Lung (tissue), 12 donors: Measurements from ENCODE around the gene MAP6. TPM values are rescaled to one million over a fixed set of nuclear protein-coding genes. Genes with fewer than 3 reads are reported as not detected.

Experiments used
- ATAC-seq: fragments of 200-7000 bp; cut with Tn5 transposase; one replicate; pipeline ENCODE4 v1.9.1; 2020; ENCODE audit warnings: moderate number of reproducible peaks; ENCODE audit not compliant: insufficient read depth, low FRiP score
- DNase-seq, 3 donors: peaks; one replicate each; pipeline ENCODE4 v3.0.0-alpha.2; 2013 to 2017
- H3K27ac ChIP-seq, 2 donors: one replicate each; pipeline ENCODE4 v1.5.1; 2013; ENCODE audit warnings: mild to moderate bottlenecking in 2 of 2, moderate library complexity in 2 of 2, control low read depth in 1 of 2, inconsistent platforms in 1 of 2, low read depth in 1 of 2, low read length in 1 of 2
- H3K27me3 ChIP-seq, 3 donors: one replicate each; pipeline ENCODE4 v1.5.1; 2013; ENCODE audit warnings: low read length in 2 of 3; ENCODE audit not compliant: control insufficient read depth in 3 of 3, insufficient read depth in 3 of 3
- H3K36me3 ChIP-seq, 4 donors: one replicate each; pipeline ENCODE4 v1.5.1; 2013; ENCODE audit warnings: low read length in 4 of 4, mild to moderate bottlenecking in 1 of 4, moderate library complexity in 1 of 4; ENCODE audit not compliant: control insufficient read depth in 4 of 4, insufficient read depth in 4 of 4
- H3K4me1 ChIP-seq, 5 donors: one replicate each; pipeline ENCODE4 v1.5.1; 2013; ENCODE audit warnings: low read length in 5 of 5, mild to moderate bottlenecking in 2 of 5, moderate library complexity in 1 of 5; ENCODE audit not compliant: control insufficient read depth in 5 of 5, insufficient read depth in 5 of 5
- H3K4me3 ChIP-seq: one replicate; pipeline ENCODE4 v1.5.1; 2013; ENCODE audit warnings: mild to moderate bottlenecking, control low read depth, moderate library complexity
- H3K9ac ChIP-seq, 2 donors: one replicate each; pipeline ENCODE4 v1.5.1; 2013; ENCODE audit warnings: low read length in 2 of 2, control low read depth in 1 of 2; ENCODE audit not compliant: insufficient read depth in 1 of 2
- H3K9me3 ChIP-seq, 4 donors: one replicate each; pipeline ENCODE4 v1.5.1; 2013; ENCODE audit warnings: low read length in 3 of 4, mild to moderate bottlenecking in 1 of 4, moderate library complexity in 1 of 4; ENCODE audit not compliant: control insufficient read depth in 4 of 4, insufficient read depth in 3 of 4
- CTCF ChIP-seq: IDR thresholded peaks from 2 replicates; pipeline ENCODE4 v1.5.1; 2012; ENCODE audit warnings: mild to moderate bottlenecking; ENCODE audit errors: control extremely low read depth, extremely low read depth
- WGBS, 2 donors: extraction: QIAGEN DNeasy Blood & Tissue Kit; methylation state at CpG; one replicate each; pipeline ENCODE4 v1.1.7; 2013; 5-methylcytosine and 5-hydroxymethylcytosine counted together
- polyA plus RNA-seq, 2 donors: library from polyadenylated mRNA; stranded (reverse); fragments of 200-250 nt; gene quantifications; one replicate each; pipeline ENCODE4 v1.2.1, GENCODE V29; 2013
- total RNA-seq, 2 donors: library from RNA; depleted of rRNA in 1 of 2; stranded (reverse); fragments of >200 nt in 1 of 2; gene quantifications; one replicate each; pipeline ENCODE4 v1.2.1, GENCODE V29; 2014 to 2021
- donor health status: control.
- donor health status: control.
- donor health status: Bipolar disorder and iron deficiency.
- donor health status: healthy.
- donor health status: DM: yes; HTN: yes; CAD: no.

The MAP6 gene
- total and polyA plus RNA-seq, 4 donors, result 5.8 to 17.8 (median 7.2) TPM

DNA sequence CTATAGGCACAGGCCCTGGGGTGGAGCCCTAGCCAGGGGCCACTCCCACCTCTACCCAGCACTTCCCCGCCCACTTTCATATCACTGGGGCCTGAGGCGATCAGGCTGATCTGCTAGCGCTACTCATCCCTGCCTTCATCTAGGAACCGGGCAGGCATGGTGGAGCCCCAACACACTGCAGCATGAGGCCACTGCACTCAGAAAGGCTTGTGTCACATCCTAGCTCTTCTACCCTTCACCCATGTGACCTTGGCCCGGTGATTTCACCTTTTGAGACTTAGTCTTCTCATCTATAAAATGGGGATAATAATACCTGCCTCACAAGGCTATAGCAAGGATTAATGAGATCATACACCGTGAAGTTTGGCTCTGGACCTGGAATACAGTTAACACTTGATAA, 125.0 kb downstream of the MAP6 start:
- Histone ChIP-seq H3K9me3 (no peaks in the 10 kb centered on the region), H3K27me3 (no peaks in the 10 kb centered on the region), H3K27ac (no peak overlapping the region), H3K36me3 (no peaks in the 10 kb centered on the region), H3K4me3 (no peak overlapping the region), H3K4me1 (peaks cover 0 to 10% (median 4%) of the 10 kb centered on the region in 5 donors), H3K9ac (no peak overlapping the region)
- DNase-seq, result no peak
- WGBS, 2 donors, result 94 to 95% methylated on average over 6 of the region's 6 CpGs
- no peak for TF ChIP-seq CTCF
- ATAC-seq, result no peak

DNA sequence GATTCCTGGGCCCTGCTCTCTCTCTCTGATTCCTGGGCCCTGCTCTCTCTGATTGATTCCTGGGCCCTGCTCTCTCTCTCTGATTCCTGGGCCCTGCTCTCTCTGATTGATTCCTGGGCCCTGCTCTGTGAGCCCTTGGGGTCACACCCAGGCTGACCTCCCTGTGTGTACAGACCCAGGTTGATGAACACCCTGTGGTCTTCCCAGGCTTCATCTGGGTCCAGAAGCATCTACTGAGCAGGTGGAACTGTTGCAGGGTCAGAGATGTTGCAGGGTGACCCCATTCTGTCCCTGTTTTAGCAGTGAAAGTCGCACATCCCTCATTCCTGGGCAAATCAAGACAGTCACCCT, 126.8 kb downstream of the MAP6 start:
- Histone ChIP-seq H3K36me3 (no peaks in the 10 kb centered on the region), H3K4me3 (no peak overlapping the region), H3K27ac (no peak overlapping the region), H3K9ac (no peak overlapping the region), H3K4me1 (no peaks in the 10 kb centered on the region), H3K27me3 (no peaks in the 10 kb centered on the region), H3K9me3 (no peaks in the 10 kb centered on the region)
- no peak for DNase-seq
- no peak for ATAC-seq
- 84 to 96% methylated on average over 1 of the region's 1 CpG for WGBS, 2 donors
- no peak for TF ChIP-seq CTCF

- no peaks in the 10 kb centered on the region for H3K9me3 ChIP-seq
- no peaks in the 10 kb centered on the region for H3K4me1 ChIP-seq
- no peak for TF ChIP-seq CTCF
- no peak overlapping the region for H3K27ac ChIP-seq
- no peaks in the 10 kb centered on the region for H3K36me3 ChIP-seq
- H3K4me3 ChIP-seq, result no peak overlapping the region
- no peak overlapping the region for H3K9ac ChIP-seq
- 93 to 95% methylated on average over 4 of the region's 4 CpGs for WGBS, 2 donors
- no peak for ATAC-seq
- no peaks in the 10 kb centered on the region for H3K27me3 ChIP-seq
- DNase-seq, result no peak
Measured at GRCh38 chr11:75541193-75542087, 127.4 kb downstream of the MAP6 start.
